Activated CD4-positive, alpha-beta memory T cell treated with anti-CD3 and anti-CD28 coated beads for 36 hours (primary cell): ENCODE measurements around the gene OR10J5. TPM values are rescaled to one million over a fixed set of nuclear protein-coding genes. Genes with fewer than 3 reads are reported as not detected.

ENCODE experiments used
- CTCF ChIA-PET: fragments of 350-600 bp; sonication (Branson Sonifier 250); formaldehyde crosslinking; loops from one replicate; lab custom pipeline; 2021; ENCODE audit warnings: antibody characterized with exemption, inconsistent platforms; lab: Charles Lee
- POLR2A ChIA-PET: fragments of 350-600 bp; sonication (Branson Sonifier 250); formaldehyde crosslinking; loops from one replicate; lab custom pipeline; 2021; ENCODE audit warnings: antibody characterized with exemption; lab: Charles Lee
- DNase-seq: peaks from one replicate; pipeline ENCODE4 v3.0.0-alpha.2; 2020
- H3K27ac Mint-ChIP-seq: one replicate; pipeline ENCODE4 v1.8.0; 2021; ENCODE audit warnings: mixed read lengths
- H3K27me3 Mint-ChIP-seq: one replicate; pipeline ENCODE4 v1.8.0; 2021; ENCODE audit warnings: mixed read lengths
- H3K36me3 Mint-ChIP-seq: one replicate; pipeline ENCODE4 v1.8.0; 2021; ENCODE audit warnings: mixed read lengths
- H3K4me1 Mint-ChIP-seq: one replicate; pipeline ENCODE4 v1.8.0; 2021; ENCODE audit warnings: low read depth, mixed read lengths
- H3K4me3 Mint-ChIP-seq: one replicate; pipeline ENCODE4 v1.8.0; 2021; ENCODE audit warnings: mild to moderate bottlenecking, mixed read lengths
- H3K9me3 Mint-ChIP-seq: one replicate; pipeline ENCODE4 v1.8.0; 2021; ENCODE audit warnings: mixed read lengths
- intact Hi-C: fragments of 100-400 bp; cut with micrococcal nuclease; formaldehyde crosslinking; loops from one replicate; pipeline ENCODE4 v1.15.1; 2023
- total RNA-seq, 2 experiments: library from RNA; stranded (reverse); gene quantifications; one replicate each; pipeline ENCODE4 v1.2.3, GENCODE V29; 2021

The OR10J5 gene, protein sequence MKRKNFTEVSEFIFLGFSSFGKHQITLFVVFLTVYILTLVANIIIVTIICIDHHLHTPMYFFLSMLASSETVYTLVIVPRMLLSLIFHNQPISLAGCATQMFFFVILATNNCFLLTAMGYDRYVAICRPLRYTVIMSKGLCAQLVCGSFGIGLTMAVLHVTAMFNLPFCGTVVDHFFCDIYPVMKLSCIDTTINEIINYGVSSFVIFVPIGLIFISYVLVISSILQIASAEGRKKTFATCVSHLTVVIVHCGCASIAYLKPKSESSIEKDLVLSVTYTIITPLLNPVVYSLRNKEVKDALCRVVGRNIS
- not detected for total RNA-seq

DNA sequence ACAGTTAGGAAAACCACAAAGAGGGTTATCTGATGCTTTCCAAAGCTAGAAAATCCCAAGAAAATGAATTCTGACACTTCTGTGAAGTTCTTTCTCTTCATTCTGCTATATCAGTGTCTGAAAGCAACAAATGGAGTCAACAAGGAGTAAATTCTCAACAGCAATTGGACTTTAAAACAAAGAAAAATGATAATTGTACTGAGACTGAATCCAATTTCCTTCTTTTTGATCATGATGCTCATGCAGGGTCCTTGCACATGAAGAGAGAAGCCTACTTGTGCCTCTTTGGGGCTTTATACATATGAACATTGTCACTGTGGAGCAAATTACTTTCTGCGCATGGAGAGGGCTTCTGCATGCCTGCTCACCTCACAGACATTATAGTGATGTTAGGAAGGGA is at the start of gene OR10J5:
Gene OR10J5, minus strand, starts transcription at position 101 of the 400 bp plus-strand sequence. Its CDS starts 0 bp downstream, at position 101.
- Mint-ChIP-seq H3K9me3 (no peaks in the 10 kb centered on the region), H3K27me3 (peaks cover 13% of the 10 kb centered on the region), H3K4me3 (no peak within 1 kb of the TSS), H3K4me1 (no peaks in the 10 kb centered on the region), H3K27ac (no peak within 1 kb of the TSS), H3K36me3 (no peaks in the 10 kb centered on the region)
- intact Hi-C loops, result no loop called here
- CTCF ChIA-PET, result no interaction called here
- DNase-seq, result no peak
- POLR2A ChIA-PET, result no interaction called here

DNA sequence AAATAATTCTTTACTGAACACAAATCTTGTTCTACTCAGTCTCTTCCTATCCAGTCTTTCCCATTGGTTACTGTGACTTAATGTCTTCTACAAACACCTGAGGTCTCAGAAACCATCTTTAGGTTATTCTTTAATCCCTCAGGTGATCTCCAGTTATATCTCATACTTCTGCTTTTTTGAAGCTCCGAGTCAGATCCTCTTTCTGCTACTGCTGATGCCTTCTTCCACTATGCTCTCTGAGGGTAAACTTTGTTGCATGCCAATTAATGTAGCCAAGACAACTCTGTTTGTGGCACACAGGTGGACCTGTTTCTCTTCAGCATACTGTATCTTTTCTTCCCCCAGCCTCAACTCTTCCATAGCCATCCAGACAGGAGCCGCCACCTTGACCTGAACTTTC is 48.7 kb upstream of the OR10J5 start:
- Mint-ChIP-seq H3K36me3 (no peaks in the 10 kb centered on the region), H3K27ac (no peak overlapping the region), H3K9me3 (no peaks in the 10 kb centered on the region), H3K27me3 (peaks cover 16% of the 10 kb centered on the region), H3K4me1 (no peaks in the 10 kb centered on the region), H3K4me3 (no peak overlapping the region)
- no peak for DNase-seq
- CTCF ChIA-PET, result no interaction called here
- intact Hi-C loops, result no loop called here
- POLR2A ChIA-PET, result no interaction called here

DNA sequence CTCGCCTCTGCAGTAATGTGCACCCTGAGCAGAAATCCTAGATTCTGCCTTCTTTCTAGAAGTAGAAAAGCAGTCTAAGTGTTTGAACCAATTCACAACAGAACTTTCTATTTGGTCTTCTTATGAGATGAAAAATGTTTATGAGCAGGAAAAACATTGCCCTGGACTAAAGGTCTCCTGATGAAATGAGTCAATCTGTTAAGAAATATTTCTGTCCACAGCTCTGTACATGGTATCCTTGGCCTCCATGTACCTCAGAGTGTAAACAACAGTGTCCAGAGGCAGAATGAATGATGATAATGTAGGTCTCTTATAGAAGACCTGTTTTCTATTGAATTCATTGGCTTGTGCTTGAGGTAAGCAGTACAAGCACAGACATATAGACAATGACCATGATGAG is 45.6 kb upstream of the OR10J5 start:
- intact Hi-C loops, result no loop called here
- Mint-ChIP-seq H3K4me1 (no peaks in the 10 kb centered on the region), H3K27me3 (peaks cover 19% of the 10 kb centered on the region), H3K4me3 (no peak overlapping the region), H3K27ac (no peak overlapping the region), H3K36me3 (no peaks in the 10 kb centered on the region), H3K9me3 (no peaks in the 10 kb centered on the region)
- ChIA-PET CTCF (no interaction called here), POLR2A (no interaction called here)
- no peak for DNase-seq

DNA sequence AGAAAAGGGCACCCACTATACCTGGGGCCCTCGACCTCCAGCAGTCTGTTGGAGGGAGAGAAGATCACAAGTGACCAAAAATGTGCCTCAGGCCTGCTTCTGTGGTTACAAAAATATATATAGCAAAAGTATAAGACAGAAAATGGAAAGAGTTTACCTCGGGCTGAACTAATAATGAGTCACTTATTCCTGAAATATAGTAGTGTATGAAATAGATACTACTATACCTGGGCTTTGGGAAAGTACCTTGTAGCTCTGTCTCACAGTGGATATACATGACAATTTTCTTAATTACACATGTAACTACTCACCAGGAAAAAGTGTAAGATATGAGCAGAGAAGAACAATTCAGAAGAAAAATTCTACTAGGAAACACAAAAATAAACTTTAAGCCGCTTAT is 44.5 kb upstream of the OR10J5 start:
- Mint-ChIP-seq H3K36me3 (no peaks in the 10 kb centered on the region), H3K4me1 (no peaks in the 10 kb centered on the region), H3K4me3 (no peak overlapping the region), H3K27me3 (peaks cover 19% of the 10 kb centered on the region), H3K27ac (no peak overlapping the region), H3K9me3 (no peaks in the 10 kb centered on the region)
- ChIA-PET CTCF (no interaction called here), POLR2A (no interaction called here)
- intact Hi-C loops, result no loop called here
- no peak for DNase-seq

DNA sequence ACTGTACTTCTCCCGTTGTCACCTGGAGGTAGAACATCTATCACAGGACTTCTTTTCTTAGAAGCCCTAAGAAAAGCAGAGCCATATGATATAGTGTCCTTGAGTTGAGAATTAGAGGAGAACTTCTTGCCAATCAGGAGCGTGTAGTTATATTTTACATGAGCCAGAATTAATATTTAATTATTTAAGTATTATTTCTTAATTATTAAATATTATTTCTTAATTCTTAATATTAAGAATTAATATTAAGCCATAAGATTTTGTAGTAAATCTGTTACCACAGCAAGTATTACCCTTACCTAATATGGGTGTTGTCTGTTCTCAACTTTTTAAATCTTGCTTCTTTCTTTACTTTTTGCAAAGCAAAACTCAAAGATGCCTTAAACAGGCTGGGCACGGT is 41.6 kb upstream of the OR10J5 start:
- intact Hi-C loops, result no loop called here
- Mint-ChIP-seq H3K27ac (no peak overlapping the region), H3K9me3 (no peaks in the 10 kb centered on the region), H3K36me3 (no peaks in the 10 kb centered on the region), H3K4me1 (no peaks in the 10 kb centered on the region), H3K27me3 (peaks cover 18% of the 10 kb centered on the region), H3K4me3 (no peak overlapping the region)
- CTCF ChIA-PET, result no interaction called here
- POLR2A ChIA-PET, result no interaction called here
- no peak for DNase-seq

DNA sequence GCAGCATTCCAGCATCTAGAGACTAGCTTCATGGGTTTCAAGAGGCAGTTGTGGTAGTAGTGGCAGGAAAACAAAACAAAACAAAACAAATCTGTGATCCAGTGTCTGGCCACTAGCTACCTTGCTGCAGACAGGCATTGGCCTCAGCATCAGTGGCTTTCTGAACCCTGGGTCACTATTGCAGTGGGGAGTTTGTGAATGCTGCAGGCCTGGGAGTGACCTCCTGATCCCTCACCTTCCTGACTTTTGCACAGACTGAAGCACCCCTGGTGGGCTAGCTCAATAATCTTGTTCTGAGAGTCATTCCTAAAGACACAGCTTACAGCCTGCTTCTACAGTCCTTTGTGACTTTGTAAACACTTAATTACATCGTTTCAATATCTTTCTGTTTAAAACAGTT is 26.9 kb upstream of the OR10J5 start:
- intact Hi-C loops, result no loop called here
- Mint-ChIP-seq H3K36me3 (no peaks in the 10 kb centered on the region), H3K4me3 (no peak overlapping the region), H3K27me3 (peaks cover 8% of the 10 kb centered on the region), H3K4me1 (no peaks in the 10 kb centered on the region), H3K27ac (no peak overlapping the region), H3K9me3 (no peaks in the 10 kb centered on the region)
- POLR2A ChIA-PET, result no interaction called here
- CTCF ChIA-PET, result interaction anchor here (0.7 kb wide), 1 partner anchor 134 kb away, joined by 4 read pairs; no protein-coding TSS in a partner anchor
- DNase-seq, result no peak

DNA sequence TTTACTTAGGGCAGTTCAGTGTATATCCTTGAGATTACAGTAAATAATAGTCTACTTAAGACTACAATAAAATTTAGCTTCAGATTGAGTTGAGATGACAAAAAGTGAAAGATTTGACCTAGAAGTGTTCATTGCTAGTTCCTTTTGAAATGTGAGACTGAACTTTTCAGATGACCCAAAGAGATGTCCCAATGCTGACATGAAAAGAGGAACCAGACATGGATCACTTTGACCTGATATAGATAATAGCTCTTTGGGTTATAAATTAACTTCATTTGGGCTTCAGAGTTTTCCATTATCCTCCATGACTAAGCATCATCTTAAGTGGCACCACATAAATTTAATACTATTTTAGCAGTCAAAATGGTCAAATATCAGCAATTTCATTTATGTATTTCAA is 25.7 kb upstream of the OR10J5 start:
- Mint-ChIP-seq H3K27me3 (peaks cover 8% of the 10 kb centered on the region), H3K36me3 (no peaks in the 10 kb centered on the region), H3K9me3 (no peaks in the 10 kb centered on the region), H3K27ac (no peak overlapping the region), H3K4me1 (no peaks in the 10 kb centered on the region), H3K4me3 (no peak overlapping the region)
- intact Hi-C loops, result no loop called here
- POLR2A ChIA-PET, result no interaction called here
- CTCF ChIA-PET, result no interaction called here
- DNase-seq, result no peak

DNA sequence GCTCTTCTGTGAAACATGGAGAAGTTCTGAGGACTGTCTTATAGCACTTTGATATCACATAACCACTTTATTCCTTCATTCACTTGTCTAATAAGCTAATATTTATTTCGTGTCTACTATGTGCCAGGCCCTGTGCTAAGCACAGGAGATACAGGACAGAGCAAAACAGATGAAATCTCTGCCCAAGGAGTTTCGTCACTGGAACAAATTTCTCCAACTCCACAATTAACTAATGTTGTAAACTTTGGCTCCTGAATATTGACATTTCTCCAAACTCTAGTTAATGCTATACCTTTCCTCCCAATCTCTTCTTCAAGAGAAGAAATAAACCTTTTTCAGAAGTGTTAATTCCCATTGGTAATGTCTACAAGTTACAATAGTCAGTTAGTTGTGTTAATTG is 24.8 kb upstream of the OR10J5 start:
- CTCF ChIA-PET, result no interaction called here
- POLR2A ChIA-PET, result no interaction called here
- Mint-ChIP-seq H3K27ac (no peak overlapping the region), H3K9me3 (no peaks in the 10 kb centered on the region), H3K4me1 (no peaks in the 10 kb centered on the region), H3K4me3 (no peak overlapping the region), H3K36me3 (no peaks in the 10 kb centered on the region), H3K27me3 (peaks cover 7% of the 10 kb centered on the region)
- no peak for DNase-seq
- intact Hi-C loops, result no loop called here

DNA sequence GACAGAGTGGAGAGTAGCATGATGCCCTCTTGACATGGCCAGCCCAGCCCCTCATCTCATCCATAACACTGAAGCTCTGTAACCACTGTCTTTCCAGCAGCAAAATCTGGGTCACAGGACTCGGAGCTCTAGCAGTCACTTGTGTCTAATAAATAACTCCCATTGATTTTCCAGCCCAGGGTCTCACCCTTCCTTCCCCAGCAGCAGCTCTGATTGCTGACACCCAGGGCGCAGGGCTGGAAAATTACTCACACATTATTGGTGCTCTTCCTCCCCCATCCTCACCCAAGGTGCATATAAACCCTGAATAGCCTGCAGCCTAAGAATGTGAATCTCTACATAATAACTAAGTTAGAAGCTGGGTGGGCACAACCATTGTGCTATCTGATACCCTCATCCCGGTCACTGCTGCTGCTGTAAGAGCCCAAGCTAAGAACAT is 21.1 kb upstream of the OR10J5 start:
- H3K4me3 Mint-ChIP-seq, result no peak overlapping the region
- H3K36me3 Mint-ChIP-seq, result no peaks in the 10 kb centered on the region
- H3K27me3 Mint-ChIP-seq, result no peaks in the 10 kb centered on the region
- CTCF ChIA-PET, result no interaction called here
- no peak for DNase-seq
- no peaks in the 10 kb centered on the region for H3K9me3 Mint-ChIP-seq
- intact Hi-C loops, result no loop called here
- H3K27ac Mint-ChIP-seq, result no peak overlapping the region
- H3K4me1 Mint-ChIP-seq, result no peaks in the 10 kb centered on the region
- POLR2A ChIA-PET, result interaction anchor here (0.6 kb wide), 1 partner anchor 199 kb away, joined by 3 read pairs; no protein-coding TSS in a partner anchor

DNA sequence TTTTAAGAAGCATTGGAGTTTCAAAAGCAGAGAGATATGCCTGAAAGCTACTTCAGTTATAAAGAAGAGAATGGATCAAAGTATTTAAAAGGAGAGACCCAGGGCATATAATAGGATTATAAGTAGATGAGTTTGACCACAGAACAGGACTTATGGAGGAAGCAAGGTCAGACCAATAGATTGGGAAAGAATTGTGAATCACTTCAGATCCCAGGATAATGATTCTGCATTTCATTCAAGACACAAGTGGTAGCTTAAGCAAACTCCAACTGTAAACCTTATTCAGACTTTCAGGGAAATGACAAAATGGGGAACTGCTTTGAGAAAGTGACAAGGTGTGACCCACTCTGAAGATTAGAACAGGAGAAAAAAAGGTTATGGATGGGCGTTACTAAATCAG is 18.9 kb upstream of the OR10J5 start:
- no peaks in the 10 kb centered on the region for H3K9me3 Mint-ChIP-seq
- H3K4me3 Mint-ChIP-seq, result no peak overlapping the region
- no peak for DNase-seq
- no peak overlapping the region for H3K27ac Mint-ChIP-seq
- H3K27me3 Mint-ChIP-seq, result peaks cover 2% of the 10 kb centered on the region
- intact Hi-C loops, result no loop called here
- H3K36me3 Mint-ChIP-seq, result no peaks in the 10 kb centered on the region
- H3K4me1 Mint-ChIP-seq, result no peaks in the 10 kb centered on the region
- CTCF ChIA-PET, result no interaction called here
- POLR2A ChIA-PET, result no interaction called here

DNA sequence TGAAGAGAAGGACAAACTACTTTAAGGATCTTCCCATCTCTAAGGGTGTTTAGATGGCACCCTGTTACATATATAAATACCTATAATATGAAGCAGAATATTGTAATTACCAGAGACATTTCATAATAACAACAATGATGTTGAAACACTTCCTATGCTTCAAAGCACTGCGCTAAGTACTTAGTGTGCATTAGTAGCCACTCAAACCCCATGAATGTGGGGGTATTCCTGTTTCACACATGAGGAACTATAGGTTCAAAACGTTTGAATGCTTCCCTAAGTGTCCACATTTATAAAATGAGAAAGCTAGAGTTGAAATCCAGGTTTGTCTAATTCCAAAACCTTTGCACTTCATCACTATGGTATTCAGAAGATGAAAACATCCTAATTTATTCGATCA is 18.5 kb upstream of the OR10J5 start:
- intact Hi-C loops, result no loop called here
- Mint-ChIP-seq H3K36me3 (no peaks in the 10 kb centered on the region), H3K4me3 (no peak overlapping the region), H3K27me3 (peaks cover 4% of the 10 kb centered on the region), H3K9me3 (no peaks in the 10 kb centered on the region), H3K27ac (no peak overlapping the region), H3K4me1 (no peaks in the 10 kb centered on the region)
- ChIA-PET POLR2A (no interaction called here), CTCF (no interaction called here)
- DNase-seq, result no peak

DNA sequence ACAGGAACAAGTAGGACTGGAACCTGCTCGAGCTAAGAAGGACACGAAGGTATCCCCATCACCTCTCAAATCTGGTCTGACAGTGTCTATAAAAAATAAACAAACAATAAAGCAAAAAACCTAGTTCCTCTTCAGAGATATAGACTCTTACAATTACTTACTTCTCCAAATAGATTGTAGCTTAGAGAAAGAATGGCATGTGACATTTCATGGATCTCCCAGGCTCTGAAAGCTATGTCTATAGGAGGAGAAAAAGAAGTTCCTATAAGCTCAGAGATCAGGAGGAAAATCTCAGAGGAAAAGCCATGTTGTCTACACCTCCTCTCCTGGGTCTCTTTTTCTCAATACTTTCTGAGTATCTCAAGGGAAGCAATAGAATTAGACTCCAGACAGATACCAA is 12.3 kb upstream of the OR10J5 start:
- peaks cover 9% of the 10 kb centered on the region for H3K27me3 Mint-ChIP-seq
- CTCF ChIA-PET, result no interaction called here
- no peak overlapping the region for H3K27ac Mint-ChIP-seq
- no peaks in the 10 kb centered on the region for H3K4me1 Mint-ChIP-seq
- H3K36me3 Mint-ChIP-seq, result no peaks in the 10 kb centered on the region
- H3K4me3 Mint-ChIP-seq, result no peak overlapping the region
- intact Hi-C loops, result no loop called here
- POLR2A ChIA-PET, result no interaction called here
- no peaks in the 10 kb centered on the region for H3K9me3 Mint-ChIP-seq
- DNase-seq, result no peak

DNA sequence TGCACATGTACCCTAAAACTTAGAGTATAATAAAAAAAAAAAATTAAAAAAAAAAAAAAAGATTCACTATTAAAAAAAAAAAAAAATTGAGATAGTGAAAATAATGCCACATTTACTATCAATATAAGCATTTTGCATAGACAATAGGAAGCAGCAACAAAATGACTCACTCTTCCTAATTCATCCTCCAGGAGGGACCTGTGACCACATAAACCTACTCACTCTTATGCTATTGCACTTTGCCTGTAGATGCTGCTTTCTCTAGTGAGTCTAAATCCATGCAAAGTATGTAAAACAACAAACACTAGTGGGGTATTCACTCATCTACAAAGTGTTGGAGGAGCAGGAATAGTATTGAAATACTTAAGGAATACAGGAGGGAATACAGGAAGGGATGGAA is 2.9 kb downstream of the OR10J5 start:
- Mint-ChIP-seq H3K27ac (no peak overlapping the region), H3K36me3 (no peaks in the 10 kb centered on the region), H3K27me3 (peaks cover 11% of the 10 kb centered on the region), H3K9me3 (peaks cover 3% of the 10 kb centered on the region), H3K4me1 (no peaks in the 10 kb centered on the region), H3K4me3 (no peak overlapping the region)
- DNase-seq, result no peak
- ChIA-PET POLR2A (no interaction called here), CTCF (no interaction called here)
- intact Hi-C loops, result no loop called here
